ENCODE data around the gene CLEC1B.

DNA sequence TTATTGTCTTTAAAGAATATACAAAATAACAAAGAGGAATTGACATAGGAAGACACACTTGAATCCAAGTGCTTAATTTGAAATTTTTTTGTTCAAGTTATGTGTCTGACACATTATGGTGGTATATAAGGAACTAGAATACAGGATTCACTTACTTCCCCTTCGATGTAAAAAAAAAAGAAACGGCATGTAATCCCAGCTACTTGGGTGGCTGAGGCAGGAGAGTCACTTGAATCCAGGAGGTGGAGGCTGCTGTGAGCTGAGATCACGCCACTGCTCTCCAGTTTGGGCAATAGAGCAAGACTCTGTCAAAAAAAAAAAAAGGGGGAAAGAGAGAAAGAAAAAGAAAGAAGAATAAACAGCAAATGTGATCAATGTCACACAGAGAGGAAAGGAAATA lies 18.8 kb downstream of the CLEC1B start:
- TF ChIP-seq, protein P1, sequence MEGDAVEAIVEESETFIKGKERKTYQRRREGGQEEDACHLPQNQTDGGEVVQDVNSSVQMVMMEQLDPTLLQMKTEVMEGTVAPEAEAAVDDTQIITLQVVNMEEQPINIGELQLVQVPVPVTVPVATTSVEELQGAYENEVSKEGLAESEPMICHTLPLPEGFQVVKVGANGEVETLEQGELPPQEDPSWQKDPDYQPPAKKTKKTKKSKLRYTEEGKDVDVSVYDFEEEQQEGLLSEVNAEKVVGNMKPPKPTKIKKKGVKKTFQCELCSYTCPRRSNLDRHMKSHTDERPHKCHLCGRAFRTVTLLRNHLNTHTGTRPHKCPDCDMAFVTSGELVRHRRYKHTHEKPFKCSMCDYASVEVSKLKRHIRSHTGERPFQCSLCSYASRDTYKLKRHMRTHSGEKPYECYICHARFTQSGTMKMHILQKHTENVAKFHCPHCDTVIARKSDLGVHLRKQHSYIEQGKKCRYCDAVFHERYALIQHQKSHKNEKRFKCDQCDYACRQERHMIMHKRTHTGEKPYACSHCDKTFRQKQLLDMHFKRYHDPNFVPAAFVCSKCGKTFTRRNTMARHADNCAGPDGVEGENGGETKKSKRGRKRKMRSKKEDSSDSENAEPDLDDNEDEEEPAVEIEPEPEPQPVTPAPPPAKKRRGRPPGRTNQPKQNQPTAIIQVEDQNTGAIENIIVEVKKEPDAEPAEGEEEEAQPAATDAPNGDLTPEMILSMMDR (IDR thresholded peaks at IDR 0.05), result no peak
- TF ChIP-seq POLR2AphosphoS5 (IDR thresholded peaks at IDR 0.05; ENCODE audit: low read depth, low read length) (no peak), TCF7L2 (IDR thresholded peaks at IDR 0.05; ENCODE audit: low read depth, low read length) (no peak)
